ENCODE results near the gene ARMC2. TPM values are rescaled to one million over a fixed set of nuclear protein-coding genes. Genes with fewer than 3 reads are reported as not detected.
"Not testable (repeated sequence)": the region's sequence is repeated elsewhere in the genome, so short reads cannot be mapped to it uniquely, and the experiment has no call there.

ARMC2 gene
- polyA plus RNA-seq, 1 donor from 2014 or later: 3.2 TPM

GRCh38 chr6:108845145-108845544 lies 3.1 kb upstream of the ARMC2 start:
- Mint-ChIP-seq H3K4me3 (no peak overlapping the region), H3K36me3 (no peaks in the 10 kb centered on the region), H3K4me1 (peaks cover 11 to 17% (median 12%) of the 10 kb centered on the region in 3 donors), H3K27ac (no peak overlapping the region), H3K9me3 (no peaks in the 10 kb centered on the region), H3K27me3 (peaks cover 3% of the 10 kb centered on the region)

GRCh38 chr6:108846101-108846500 lies 2.1 kb upstream of the ARMC2 start:
- Mint-ChIP-seq H3K27me3 (peaks cover 3% of the 10 kb centered on the region), H3K36me3 (no peaks in the 10 kb centered on the region), H3K9me3 (no peaks in the 10 kb centered on the region), H3K4me1 (peaks cover 11 to 16% (median 12%) of the 10 kb centered on the region in 3 donors), H3K27ac (peak overlapping the region in 1 of 3 donors; percentile 62), H3K4me3 (peak overlapping the region in 1 of 4 donors; percentile 86)

GRCh38 chr6:108846628-108847027 lies 1.6 kb upstream of the ARMC2 start:
- Mint-ChIP-seq H3K4me3 (peak overlapping the region in 1 of 4 donors; percentile 86), H3K27ac (peak overlapping the region in 1 of 3 donors; percentile 62), H3K27me3 (peaks cover 3% of the 10 kb centered on the region), H3K4me1 (peaks cover 9 to 13% (median 11%) of the 10 kb centered on the region in 3 donors), H3K9me3 (no peaks in the 10 kb centered on the region), H3K36me3 (no peaks in the 10 kb centered on the region)

GRCh38 chr6:108847738-108848115 lies 495 bp upstream of the ARMC2 start:
- H3K27me3 Mint-ChIP-seq: peaks cover 3% of the 10 kb centered on the region
- no peaks in the 10 kb centered on the region for H3K9me3 Mint-ChIP-seq
- H3K36me3 Mint-ChIP-seq: no peaks in the 10 kb centered on the region
- peak overlapping the region; percentile 84 to 92 (median 88) for H3K4me3 Mint-ChIP-seq
- peak overlapping the region; percentile 92 to 95 (median 94) for H3K27ac Mint-ChIP-seq
- peaks cover 9 to 13% (median 11%) of the 10 kb centered on the region in 3 donors for H3K4me1 Mint-ChIP-seq

- H3K36me3 Mint-ChIP-seq: peaks cover 9% of the 10 kb centered on the region
- peak overlapping the region in 2 of 4 donors; percentile 4 to 68 for H3K4me3 Mint-ChIP-seq
- peaks cover 9 to 13% (median 11%) of the 10 kb centered on the region in 3 donors for H3K4me1 Mint-ChIP-seq
- peak overlapping the region in 2 of 3 donors; percentile 3 to 47 for H3K27ac Mint-ChIP-seq
- H3K9me3 Mint-ChIP-seq: no peaks in the 10 kb centered on the region
- H3K27me3 Mint-ChIP-seq: no peaks in the 10 kb centered on the region
Measured at GRCh38 chr6:108850669-108851465, 2.6 kb downstream of the ARMC2 start.

- peaks cover 9 to 13% (median 11%) of the 10 kb centered on the region in 3 donors for H3K4me1 Mint-ChIP-seq
- peaks cover 16% of the 10 kb centered on the region for H3K36me3 Mint-ChIP-seq
- H3K9me3 Mint-ChIP-seq: peaks cover 0 to 1% (median 1%) of the 10 kb centered on the region in 3 donors
- peak overlapping the region in 1 of 4 donors; percentile 68 for H3K4me3 Mint-ChIP-seq
- no peaks in the 10 kb centered on the region for H3K27me3 Mint-ChIP-seq
- no peak overlapping the region for H3K27ac Mint-ChIP-seq
Measured at GRCh38 chr6:108851756-108852155, 3.5 kb downstream of the ARMC2 start.

- Mint-ChIP-seq H3K27me3 (no peaks in the 10 kb centered on the region), H3K4me1 (peaks cover 5 to 7% (median 6%) of the 10 kb centered on the region in 3 donors), H3K36me3 (peaks cover 26% of the 10 kb centered on the region), H3K27ac (no peak overlapping the region), H3K4me3 (no peak overlapping the region), H3K9me3 (peaks cover 0 to 7% (median 3%) of the 10 kb centered on the region in 3 donors)
Measured at GRCh38 chr6:108853077-108853476, 4.9 kb downstream of the ARMC2 start.

GRCh38 chr6:108862479-108863191 lies 14.4 kb downstream of the ARMC2 start:
- Mint-ChIP-seq H3K27me3 (no peaks in the 10 kb centered on the region), H3K9me3 (peaks cover 0 to under 1% (median 0%) of the 10 kb centered on the region in 3 donors), H3K36me3 (peaks cover 12% of the 10 kb centered on the region), H3K4me3 (no peak overlapping the region), H3K27ac (no peak overlapping the region), H3K4me1 (peaks cover 0 to 6% (median 3%) of the 10 kb centered on the region in 3 donors)

- Mint-ChIP-seq H3K27ac (peak overlapping the region in 1 of 3 donors; percentile 59), H3K36me3 (peaks cover 12% of the 10 kb centered on the region)
- H3K27me3 Mint-ChIP-seq, H3K4me3 Mint-ChIP-seq, H3K9me3 Mint-ChIP-seq, H3K4me1 Mint-ChIP-seq: not testable (repeated sequence)
Measured at GRCh38 chr6:108865751-108866286, 17.6 kb downstream of the ARMC2 start.

GRCh38 chr6:108866798-108867197 lies 18.6 kb downstream of the ARMC2 start:
- peaks cover 2 to 7% (median 7%) of the 10 kb centered on the region in 3 donors for H3K4me1 Mint-ChIP-seq
- H3K36me3 Mint-ChIP-seq: peaks cover 11% of the 10 kb centered on the region
- H3K4me3 Mint-ChIP-seq: no peak overlapping the region
- no peak overlapping the region for H3K27ac Mint-ChIP-seq
- H3K9me3 Mint-ChIP-seq: no peaks in the 10 kb centered on the region
- no peaks in the 10 kb centered on the region for H3K27me3 Mint-ChIP-seq

- Mint-ChIP-seq H3K4me1 (peaks cover 2 to 15% (median 14%) of the 10 kb centered on the region in 3 donors), H3K36me3 (peaks cover 9% of the 10 kb centered on the region), H3K27ac (no peak overlapping the region), H3K4me3 (no peak overlapping the region), H3K27me3 (no peaks in the 10 kb centered on the region), H3K9me3 (no peaks in the 10 kb centered on the region)
Measured at GRCh38 chr6:108868647-108869046, 20.4 kb downstream of the ARMC2 start.

- H3K36me3 Mint-ChIP-seq: peaks cover 9% of the 10 kb centered on the region
- no peaks in the 10 kb centered on the region for H3K27me3 Mint-ChIP-seq
- no peak overlapping the region for H3K4me3 Mint-ChIP-seq
- H3K4me1 Mint-ChIP-seq: peaks cover 11 to 25% (median 23%) of the 10 kb centered on the region in 3 donors
- no peaks in the 10 kb centered on the region for H3K9me3 Mint-ChIP-seq
- H3K27ac Mint-ChIP-seq: no peak overlapping the region
Measured at GRCh38 chr6:108869876-108870275, 21.7 kb downstream of the ARMC2 start.

GRCh38 chr6:108870357-108870756 lies 22.1 kb downstream of the ARMC2 start:
- Mint-ChIP-seq H3K4me1 (peaks cover 16 to 30% (median 28%) of the 10 kb centered on the region in 3 donors), H3K9me3 (no peaks in the 10 kb centered on the region), H3K27ac (no peak overlapping the region), H3K36me3 (peaks cover 9% of the 10 kb centered on the region), H3K27me3 (no peaks in the 10 kb centered on the region), H3K4me3 (no peak overlapping the region)

GRCh38 chr6:108872141-108872557 lies 23.9 kb downstream of the ARMC2 start:
- H3K4me3 Mint-ChIP-seq: peak overlapping the region in 1 of 4 donors; percentile 67
- H3K36me3 Mint-ChIP-seq: peaks cover 9% of the 10 kb centered on the region
- no peaks in the 10 kb centered on the region for H3K9me3 Mint-ChIP-seq
- H3K4me1 Mint-ChIP-seq: peaks cover 18 to 30% (median 26%) of the 10 kb centered on the region in 3 donors
- H3K27me3 Mint-ChIP-seq: no peaks in the 10 kb centered on the region
- H3K27ac Mint-ChIP-seq: peak overlapping the region in 1 of 3 donors; percentile 81

GRCh38 chr6:108872575-108872974 lies 24.4 kb downstream of the ARMC2 start:
- peaks cover 18 to 30% (median 26%) of the 10 kb centered on the region in 3 donors for H3K4me1 Mint-ChIP-seq
- H3K4me3 Mint-ChIP-seq: peak overlapping the region in 1 of 4 donors; percentile 14
- H3K27ac Mint-ChIP-seq: peak overlapping the region in 1 of 3 donors; percentile 81
- H3K9me3 Mint-ChIP-seq: no peaks in the 10 kb centered on the region
- H3K27me3 Mint-ChIP-seq: no peaks in the 10 kb centered on the region
- peaks cover 9% of the 10 kb centered on the region for H3K36me3 Mint-ChIP-seq
